HCT116 (cell line): ENCODE results near the gene TENM4. TPM values are rescaled to one million over a fixed set of nuclear protein-coding genes. Genes with fewer than 3 reads are reported as not detected.
A peak's percentile ranks its signal among the peaks of the same experiment; 100 is the strongest.

Experiments used
- ATAC-seq: fragments of 200-7000 bp; cut with Tn5 transposase; 2 replicates; pipeline ENCODE4 v1.9.1; 2020; ENCODE audit warnings: mild to moderate bottlenecking, moderate library complexity
- BruUV-seq: library from RNA; stranded (reverse); fragments of 400-500 nt; replicated peaks from 2 replicates; lab custom pipeline; 2021; lab: Mats Ljungman, UMichigan
- CTCF ChIA-PET: fragments of 300-600 bp; sonication (Branson Sonifier 250); formaldehyde crosslinking; loops from one replicate; lab custom pipeline; 2021; ENCODE audit warnings: antibody characterized with exemption; lab: Charles Lee
- POLR2A ChIA-PET: fragments of 300-600, 350-600 bp; sonication (Branson Sonifier 250); formaldehyde crosslinking; loops from one replicate; lab custom pipeline; 2021; ENCODE audit warnings: antibody characterized with exemption; lab: Charles Lee
- RAD21 ChIA-PET, 2 experiments: fragments of 300-600 bp; sonication (Branson Sonifier 250); formaldehyde crosslinking; loops; one replicate each; lab custom pipeline; 2023; ENCODE audit warnings: low total read pairs in 2 of 2; ENCODE audit not compliant: uncharacterized antibody in 2 of 2, unreplicated experiment in 2 of 2, low non-redundant PET in 1 of 2; lab: Charles Lee
- DNase-seq: peaks from one replicate; pipeline ENCODE4 v3.0.0-alpha.2; 2010; ENCODE audit warnings: low read depth, low spot score
- H2AFZ ChIP-seq: fragments of 200-600 bp; shearing (Covaris generic), sonication (generic); 2 replicates; pipeline ENCODE4 v1.6.1; 2017; ENCODE audit warnings: low read depth, mixed run types, mixed read lengths, antibody characterized with exemption, low read length; ENCODE audit not compliant: poor library complexity, severe bottlenecking
- H3K27ac ChIP-seq: 2 replicates; pipeline ENCODE4 v1.5.1; 2012; ENCODE audit warnings: low read depth, low read length
- H3K27me3 ChIP-seq: fragments of 200-600 bp; sonication (generic); 2 replicates; pipeline ENCODE4 v1.6.1; 2016; ENCODE audit warnings: mixed run types, low read length, mixed read lengths; ENCODE audit not compliant: insufficient read depth
- H3K36me3 ChIP-seq, 2 experiments: fragments of 200-500 bp in 1 of 2; fragments of 200-600 bp in 1 of 2; sonication (Bioruptor generic) in 1 of 2; sonication (generic) in 1 of 2; 2 replicates each; pipeline versions ENCODE4 v1.5.1 to v1.6.1; 2014 to 2016; ENCODE audit warnings: low read length in 2 of 2, inconsistent platforms in 1 of 2, mixed read lengths in 1 of 2, mixed run types in 1 of 2; ENCODE audit not compliant: insufficient read depth in 2 of 2, control insufficient read depth in 1 of 2
- H3K4me1 ChIP-seq, 2 experiments: fragments of 200-600 bp in 1 of 2; sonication (generic) in 1 of 2; 2 replicates each; pipeline versions ENCODE4 v1.5.1 to v1.6.1; 2012 to 2017; ENCODE audit warnings: low read length in 2 of 2, inconsistent platforms in 1 of 2, mild to moderate bottlenecking in 1 of 2, mixed read lengths in 1 of 2, mixed run types in 1 of 2, moderate library complexity in 1 of 2; ENCODE audit not compliant: insufficient read depth in 2 of 2, control insufficient read depth in 1 of 2
- H3K4me2 ChIP-seq: fragments of 200-600 bp; sonication (generic); 2 replicates; pipeline ENCODE4 v1.6.1; 2017; ENCODE audit warnings: mixed run types, low read length, mixed read lengths
- H3K4me3 ChIP-seq, 2 experiments: fragments of 200-600 bp in 1 of 2; sonication (generic) in 1 of 2; replicated peaks in 1 of 2; 2 replicates each; pipeline ENCODE4 v1.5.1; 2011 to 2016; ENCODE audit warnings: low read length in 2 of 2, control low read depth in 1 of 2, low read depth in 1 of 2, mild to moderate bottlenecking in 1 of 2, mixed read lengths in 1 of 2, mixed run types in 1 of 2
- H3K79me2 ChIP-seq: fragments of 200-600 bp; sonication (generic); 2 replicates; pipeline ENCODE4 v1.6.1; 2017; ENCODE audit warnings: mild to moderate bottlenecking, mixed run types, low read length, moderate library complexity, mixed read lengths; ENCODE audit not compliant: insufficient read depth
- H3K9ac ChIP-seq: fragments of 200-600 bp; sonication (generic); 2 replicates; pipeline ENCODE4 v1.6.1; 2016; ENCODE audit warnings: low read length, mixed read lengths
- H3K9me2 ChIP-seq: fragments of 200-600 bp; sonication (generic), shearing (Covaris generic); 2 replicates; pipeline ENCODE4 v1.6.1; 2017; ENCODE audit warnings: mixed run types, mild to moderate bottlenecking, moderate library complexity; ENCODE audit not compliant: insufficient read depth
- H3K9me3 ChIP-seq, 2 experiments: fragments of 200-500 bp in 1 of 2; fragments of 200-600 bp in 1 of 2; sonication (Bioruptor generic) in 1 of 2; sonication (generic) in 1 of 2; 2 replicates each; pipeline ENCODE4 v1.6.1; 2014 to 2017; ENCODE audit warnings: low read length in 2 of 2, mixed read lengths in 2 of 2, inconsistent platforms in 1 of 2, low read depth in 1 of 2, mild to moderate bottlenecking in 1 of 2, mixed run types in 1 of 2, moderate library complexity in 1 of 2; ENCODE audit not compliant: control insufficient read depth in 1 of 2, insufficient read depth in 1 of 2
- H4K20me1 ChIP-seq: fragments of 200-600 bp; sonication (generic), shearing (Covaris generic); 2 replicates; pipeline ENCODE4 v1.6.1; 2017; ENCODE audit warnings: mixed run types, mild to moderate bottlenecking, moderate library complexity; ENCODE audit not compliant: insufficient read depth
- CTCF ChIP-seq, 3 experiments: fragments of 200-600 bp in 1 of 3; sonication (generic) in 1 of 3; IDR thresholded peaks in 2 of 3; conservative IDR thresholded peaks in 1 of 3; 2 replicates each; pipeline ENCODE4 v1.5.1; 2012 to 2017; ENCODE audit warnings: low read depth in 2 of 3, low read length in 2 of 3, antibody characterized with exemption in 1 of 3, borderline replicate concordance in 1 of 3, control low read depth in 1 of 3, mild to moderate bottlenecking in 1 of 3, mixed read lengths in 1 of 3, mixed run types in 1 of 3, moderate library complexity in 1 of 3; ENCODE audit not compliant: insufficient read depth in 1 of 3
- RAD21 ChIP-seq: IDR thresholded peaks from 2 replicates; pipeline ENCODE4 v1.6.1; 2012; ENCODE audit warnings: low read depth, mild to moderate bottlenecking
- REST ChIP-seq: IDR thresholded peaks from 2 replicates; pipeline ENCODE4 v1.6.1; 2012; ENCODE audit warnings: low read depth
- ZNF274 ChIP-seq: fragments of 200-500 bp; sonication (Bioruptor generic); IDR thresholded peaks from 2 replicates; pipeline ENCODE4 v1.6.1; 2014; ENCODE audit warnings: mild to moderate bottlenecking, low read depth, low read length, inconsistent platforms
- intact Hi-C: fragments of 100-400 bp; cut with micrococcal nuclease; formaldehyde crosslinking; loops from 2 replicates; pipeline ENCODE4 v1.10.0; 2022
- total RNA-seq: library from RNA; stranded (reverse); gene quantifications from one replicate; pipeline ENCODE4 v1.2.1, GENCODE V29; 2021; ENCODE audit not compliant: unreplicated experiment
- TF ChIP-seq, protein P1 (sequence below): IDR thresholded peaks from 2 replicates; pipeline ENCODE4 v1.6.1; 2011; ENCODE audit warnings: mild to moderate bottlenecking, low read length, moderate library complexity; ENCODE audit not compliant: insufficient replicate concordance; ENCODE audit errors: extremely low read depth

TENM4 gene
- total RNA-seq, 1 experiment from 2014 or later = 0.05 TPM

DNA sequence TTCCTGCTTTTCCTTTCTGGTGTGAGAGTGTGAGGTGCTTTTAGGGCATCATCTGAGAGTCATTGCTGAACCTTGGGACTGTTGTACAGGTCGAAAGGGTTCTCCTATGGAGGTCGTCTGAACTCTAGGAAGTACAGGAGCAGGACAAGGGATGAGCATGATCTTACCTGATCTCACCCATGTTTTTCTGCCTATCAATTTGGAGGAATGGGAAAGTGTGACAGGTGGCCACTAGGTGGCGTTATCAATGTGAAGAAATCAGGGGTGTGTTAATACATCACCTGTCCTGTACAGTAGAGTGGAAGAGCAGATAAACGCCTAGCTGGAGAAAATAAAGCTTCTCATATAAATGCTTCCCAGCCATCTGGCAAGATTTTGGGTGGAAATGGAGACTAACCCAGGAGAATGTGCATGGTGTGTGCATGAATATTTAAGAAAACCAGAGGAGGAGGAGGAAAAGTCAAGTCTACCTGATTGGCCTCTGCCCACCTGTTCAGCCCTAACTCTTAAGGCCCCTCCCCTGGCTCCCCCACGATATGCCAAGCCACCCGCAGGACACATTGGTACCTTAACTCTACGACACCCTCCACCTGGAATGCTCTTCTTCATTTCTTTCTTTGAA, 794.2 kb downstream of the TENM4 start:
- RAD21 ChIA-PET = interaction anchor here (1.6 to 2.4 kb wide), 3 partner anchors 69 to 314 kb away, joined by 5 to 24 read pairs (median 8); no protein-coding TSS in a partner anchor

More for the DNA sequence above, 794.2 kb downstream of the TENM4 start:
- Histone ChIP-seq H3K9me3 (no peaks in the 10 kb centered on the region), H3K9me2 (no peaks in the 10 kb centered on the region), H3K9ac (no peak overlapping the region), H3K4me1 (no peaks in the 10 kb centered on the region), H3K4me3 (no peak overlapping the region), H3K79me2 (no peaks in the 10 kb centered on the region), H3K36me3 (no peaks in the 10 kb centered on the region), H4K20me1 (no peaks in the 10 kb centered on the region), H2AFZ (no peak overlapping the region), H3K4me2 (no peak overlapping the region), H3K27me3 (peaks cover 36% of the 10 kb centered on the region), H3K27ac (no peak overlapping the region)
- TF ChIP-seq RAD21 (peak; percentile 71), REST (no peak), CTCF (IDR thresholded peaks at IDR 0.05 in 2 of 3, conservative IDR thresholded peaks at IDR 0.05 in 1 of 3; ENCODE audit: borderline replicate concordance in 1 of 3, insufficient read depth in 1 of 3, low read depth in 2 of 3, low read length in 2 of 3) (peak; percentile 68 to 92 (median 81); a peak in 5 of 6 replicates), ZNF274 (no peak)
- TF ChIP-seq, protein P1, sequence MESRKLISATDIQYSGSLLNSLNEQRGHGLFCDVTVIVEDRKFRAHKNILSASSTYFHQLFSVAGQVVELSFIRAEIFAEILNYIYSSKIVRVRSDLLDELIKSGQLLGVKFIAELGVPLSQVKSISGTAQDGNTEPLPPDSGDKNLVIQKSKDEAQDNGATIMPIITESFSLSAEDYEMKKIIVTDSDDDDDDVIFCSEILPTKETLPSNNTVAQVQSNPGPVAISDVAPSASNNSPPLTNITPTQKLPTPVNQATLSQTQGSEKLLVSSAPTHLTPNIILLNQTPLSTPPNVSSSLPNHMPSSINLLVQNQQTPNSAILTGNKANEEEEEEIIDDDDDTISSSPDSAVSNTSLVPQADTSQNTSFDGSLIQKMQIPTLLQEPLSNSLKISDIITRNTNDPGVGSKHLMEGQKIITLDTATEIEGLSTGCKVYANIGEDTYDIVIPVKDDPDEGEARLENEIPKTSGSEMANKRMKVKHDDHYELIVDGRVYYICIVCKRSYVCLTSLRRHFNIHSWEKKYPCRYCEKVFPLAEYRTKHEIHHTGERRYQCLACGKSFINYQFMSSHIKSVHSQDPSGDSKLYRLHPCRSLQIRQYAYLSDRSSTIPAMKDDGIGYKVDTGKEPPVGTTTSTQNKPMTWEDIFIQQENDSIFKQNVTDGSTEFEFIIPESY = no peak
- no TSS peak for BruUV-seq
- CTCF ChIA-PET = interaction anchor here (0.6 to 4.4 kb wide), 16 partner anchors 28 to 453 kb away, joined by 3 to 158 read pairs (median 4); no protein-coding TSS in a partner anchor
- POLR2A ChIA-PET = interaction anchor here (1.4 kb wide), 1 partner anchor 154 kb away, joined by 3 read pairs; no protein-coding TSS in a partner anchor
- intact Hi-C loops = loop anchor here (1.0 to 5.0 kb wide), 4 partner anchors 69 to 454 kb away; no protein-coding TSS in a partner anchor
- peak; percentile 49 for DNase-seq
- ATAC-seq = peak; percentile 87
